Right renal pelvis (tissue), 4 donors: ENCODE data around the gene LYZ. TPM values are rescaled to one million over a fixed set of nuclear protein-coding genes. Genes with fewer than 3 reads are reported as not detected.

Experiments
- DNase-seq, 4 donors: peaks; one replicate each; pipeline ENCODE4 v3.0.0-alpha.2; 2013; ENCODE audit warnings: low read depth in 4 of 4, low spot score in 3 of 4, missing footprints in 1 of 4
- polyA plus RNA-seq, 4 donors: library from polyadenylated mRNA; unstranded; fragments of 120-200 nt; gene quantifications; one replicate each; pipeline ENCODE4 v1.2.1, GENCODE V29; 2013; ENCODE audit not compliant: insufficient read length in 4 of 4

The LYZ gene
- polyA plus RNA-seq, 4 donors: 19.9 to 26.6 (median 23.1) TPM

- DNase-seq: no peak
Measured at GRCh38 chr12:69338120-69338859, 9.9 kb upstream of the LYZ start.

GRCh38 chr12:69338936-69339335, 9.2 kb upstream of the LYZ start:
- no peak for DNase-seq

GRCh38 chr12:69339999-69340398, 8.2 kb upstream of the LYZ start:
- no peak for DNase-seq

- DNase-seq: no peak
Measured at GRCh38 chr12:69341328-69341727, 6.9 kb upstream of the LYZ start.

GRCh38 chr12:69342421-69342820, 5.8 kb upstream of the LYZ start:
- DNase-seq: no peak

- DNase-seq: no peak
Measured at GRCh38 chr12:69343357-69343756, 4.8 kb upstream of the LYZ start.

GRCh38 chr12:69343885-69344612, 4.1 kb upstream of the LYZ start:
- DNase-seq: no peak

GRCh38 chr12:69345077-69345476, 3.1 kb upstream of the LYZ start:
- DNase-seq: no peak

- no peak for DNase-seq
Measured at GRCh38 chr12:69345742-69346141, 2.4 kb upstream of the LYZ start.

GRCh38 chr12:69350002-69350626, 1.9 kb downstream of the LYZ start:
- DNase-seq: no peak

GRCh38 chr12:69350777-69351176, 2.6 kb downstream of the LYZ start:
- no peak for DNase-seq

- no peak for DNase-seq
Measured at GRCh38 chr12:69351462-69352236, 3.5 kb downstream of the LYZ start.

- no peak for DNase-seq
Measured at GRCh38 chr12:69352904-69353303, 4.7 kb downstream of the LYZ start.

GRCh38 chr12:69354172-69354555, 6.0 kb downstream of the LYZ start:
- DNase-seq: no peak

GRCh38 chr12:69354556-69355187, 6.5 kb downstream of the LYZ start:
- no peak for DNase-seq

- DNase-seq: no peak
Measured at GRCh38 chr12:69355363-69356028, 7.3 kb downstream of the LYZ start.

- peak; percentile 74 to 83 (median 80) for DNase-seq
Measured at GRCh38 chr12:69359531-69360347, 11.6 kb downstream of the LYZ start, which contains the start of gene YEATS4. Gene YEATS4, plus strand, starts transcription at chr12:69359743. Its CDS starts 230 bp downstream, at chr12:69359973.

- no peak for DNase-seq
Measured at GRCh38 chr12:69360348-69360672, 12.1 kb downstream of the LYZ start.

- no peak for DNase-seq
Measured at GRCh38 chr12:69366796-69367195, 18.6 kb downstream of the LYZ start.
